Measurements from ENCODE around the gene BCL6B.

GRCh38 chr17:7077911-7078546 is 55.2 kb downstream of the BCL6B start:
- TF ChIP-seq POLR2A (IDR thresholded peaks at IDR 0.05; ENCODE audit: low read length) = no peak
- TF ChIP-seq GATA1 (IDR thresholded peaks at IDR 0.05; ENCODE audit: low read depth, low read length) = no peak

Data from erythroblast (primary cell).